ENCODE data around the gene FER. TPM values are rescaled to one million over a fixed set of nuclear protein-coding genes. Genes with fewer than 3 reads are reported as not detected.
"Not testable (repeated sequence)": the region's sequence is repeated elsewhere in the genome, so short reads cannot be mapped to it uniquely, and the experiment has no call there.

Gene FER
- total RNA-seq, 1 donor from 2014 or later, result 99.2 TPM

DNA sequence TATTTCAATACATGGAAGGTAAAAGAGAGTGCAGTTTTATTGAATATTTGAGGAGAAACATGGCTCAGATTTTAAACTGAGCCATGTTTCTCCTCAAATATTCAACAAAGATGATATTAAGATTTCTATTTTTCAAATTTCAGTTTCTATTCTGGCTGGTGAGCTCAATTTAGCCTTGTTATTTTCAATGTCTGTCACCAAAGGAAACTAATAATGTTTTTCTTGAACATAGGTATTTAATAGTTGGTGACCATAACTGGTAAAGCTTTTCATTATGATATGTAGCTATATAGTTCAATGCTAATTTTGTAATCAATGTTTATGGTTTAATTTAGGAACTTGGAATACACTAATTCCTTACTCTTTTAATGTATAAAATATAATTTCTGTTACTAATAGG is 177.4 kb downstream of the FER start:
- DNase-seq (ENCODE audit: low spot score) (no peak), ATAC-seq (no peak)
- intact Hi-C loops (cut with DNase I), result no loop called here

GRCh38 chr5:108930107-108930506 is 182.4 kb downstream of the FER start:
- intact Hi-C loops (cut with DNase I), result no loop called here
- DNase-seq (ENCODE audit: low spot score), result no peak
- ATAC-seq, result no peak

GRCh38 chr5:108935611-108936010 is 187.9 kb downstream of the FER start:
- intact Hi-C loops (cut with DNase I), result no loop called here
- no peak for ATAC-seq

GRCh38 chr5:108937221-108937620 is 189.5 kb downstream of the FER start:
- intact Hi-C loops (cut with DNase I), result no loop called here
- no peak for ATAC-seq
- DNase-seq (ENCODE audit: low spot score), result no peak

More at GRCh38 chr5:108935611-108936010, 187.9 kb downstream of the FER start:
- no peak for DNase-seq (ENCODE audit: low spot score)

GRCh38 chr5:108940506-108940905 is 192.8 kb downstream of the FER start:
- no peak for DNase-seq (ENCODE audit: low spot score)
- no peak for ATAC-seq
- intact Hi-C loops (cut with DNase I), result no loop called here

- intact Hi-C loops (cut with DNase I), result no loop called here
- DNase-seq (ENCODE audit: low spot score) (no peak), ATAC-seq (no peak)
Measured at GRCh38 chr5:108941746-108942145, 194.0 kb downstream of the FER start.

DNA sequence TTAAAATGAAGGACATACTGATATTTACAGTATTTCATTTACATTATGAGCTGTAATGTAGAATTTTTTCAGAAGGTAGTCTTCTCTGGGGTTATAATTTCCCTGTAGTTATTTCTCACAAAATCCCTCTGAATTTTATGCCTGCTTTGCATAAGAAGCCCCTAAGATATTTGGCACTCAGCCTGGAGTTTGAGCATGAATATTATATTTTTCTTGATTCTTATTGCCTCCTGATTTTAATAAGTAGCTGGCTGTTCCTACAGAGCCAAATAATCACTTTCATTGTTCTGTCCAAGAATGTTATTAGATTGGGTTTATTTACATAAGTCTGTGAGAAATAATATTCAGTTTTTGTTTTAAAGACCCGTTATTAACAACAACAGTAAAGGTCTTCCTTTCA is 195.0 kb downstream of the FER start:
- intact Hi-C loops (cut with DNase I), result no loop called here
- ATAC-seq, result no peak
- no peak for DNase-seq (ENCODE audit: low spot score)

- DNase-seq (ENCODE audit: low spot score) (no peak), ATAC-seq (no peak)
- intact Hi-C loops (cut with DNase I), result no loop called here
Measured at GRCh38 chr5:108945094-108945493, 197.4 kb downstream of the FER start.

GRCh38 chr5:108946008-108946407 is 198.3 kb downstream of the FER start:
- intact Hi-C loops (cut with DNase I), result no loop called here
- ATAC-seq (no peak), DNase-seq (ENCODE audit: low spot score) (no peak)

- DNase-seq (ENCODE audit: low spot score), result no peak
- ATAC-seq, result no peak
- intact Hi-C loops (cut with DNase I), result no loop called here
Measured at GRCh38 chr5:108947164-108947563, 199.5 kb downstream of the FER start.

DNA sequence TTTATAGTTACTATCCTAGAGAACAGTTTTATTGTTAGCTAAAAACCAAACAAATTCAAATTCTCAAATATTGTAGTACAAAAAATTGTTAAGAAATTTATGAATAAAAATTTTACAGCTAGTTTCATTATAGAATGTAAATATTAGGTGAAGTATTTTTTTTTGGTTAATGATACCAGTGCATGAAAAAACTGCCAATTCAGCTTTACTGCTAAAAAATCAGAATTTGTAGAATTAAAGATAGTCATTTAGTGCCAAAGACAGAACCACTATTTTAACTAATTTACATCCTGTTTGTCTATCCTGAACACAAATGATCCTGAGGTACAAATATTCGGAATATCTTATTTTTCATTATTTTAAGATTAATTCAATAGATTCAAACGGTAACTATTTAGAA is 202.6 kb downstream of the FER start:
- ATAC-seq, result no peak
- DNase-seq (ENCODE audit: low spot score), result no peak
- intact Hi-C loops (cut with DNase I), result no loop called here

GRCh38 chr5:108953940-108954339 is 206.2 kb downstream of the FER start:
- intact Hi-C loops (cut with DNase I), result no loop called here
- DNase-seq (ENCODE audit: low spot score) (no peak), ATAC-seq (no peak)

- DNase-seq (ENCODE audit: low spot score) (no peak), ATAC-seq (no peak)
- intact Hi-C loops (cut with DNase I), result no loop called here
Measured at GRCh38 chr5:108957333-108957732, 209.6 kb downstream of the FER start.

DNA sequence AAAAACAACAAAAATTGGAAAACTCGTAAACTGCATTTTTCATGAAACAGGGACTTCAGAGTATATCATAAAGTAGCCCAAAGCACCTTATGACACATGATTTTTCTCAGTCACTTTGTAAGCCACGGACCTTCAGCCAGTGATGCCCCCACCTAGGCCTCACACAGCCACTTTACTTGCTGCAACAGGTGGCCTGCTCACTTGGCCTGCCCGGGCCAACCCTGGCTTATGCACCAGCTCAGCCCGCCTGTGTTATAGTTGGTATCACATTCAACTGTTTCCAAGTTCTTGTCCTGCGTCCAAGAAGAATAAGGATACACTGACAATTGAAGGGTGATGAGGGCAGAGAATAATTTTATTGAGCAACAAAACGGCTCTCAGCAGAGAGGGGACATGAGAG is 219.2 kb downstream of the FER start:
- ATAC-seq (no peak), DNase-seq (ENCODE audit: low spot score) (no peak)
- intact Hi-C loops (cut with DNase I), result no loop called here

- ATAC-seq (no peak), DNase-seq (ENCODE audit: low spot score) (no peak)
- intact Hi-C loops (cut with DNase I), result no loop called here
Measured at GRCh38 chr5:108974594-108974993, 226.9 kb downstream of the FER start.

- ATAC-seq, result no peak
- no peak for DNase-seq (ENCODE audit: low spot score)
- intact Hi-C loops (cut with DNase I), result no loop called here
Measured at GRCh38 chr5:108975697-108976096, 228.0 kb downstream of the FER start.

DNA sequence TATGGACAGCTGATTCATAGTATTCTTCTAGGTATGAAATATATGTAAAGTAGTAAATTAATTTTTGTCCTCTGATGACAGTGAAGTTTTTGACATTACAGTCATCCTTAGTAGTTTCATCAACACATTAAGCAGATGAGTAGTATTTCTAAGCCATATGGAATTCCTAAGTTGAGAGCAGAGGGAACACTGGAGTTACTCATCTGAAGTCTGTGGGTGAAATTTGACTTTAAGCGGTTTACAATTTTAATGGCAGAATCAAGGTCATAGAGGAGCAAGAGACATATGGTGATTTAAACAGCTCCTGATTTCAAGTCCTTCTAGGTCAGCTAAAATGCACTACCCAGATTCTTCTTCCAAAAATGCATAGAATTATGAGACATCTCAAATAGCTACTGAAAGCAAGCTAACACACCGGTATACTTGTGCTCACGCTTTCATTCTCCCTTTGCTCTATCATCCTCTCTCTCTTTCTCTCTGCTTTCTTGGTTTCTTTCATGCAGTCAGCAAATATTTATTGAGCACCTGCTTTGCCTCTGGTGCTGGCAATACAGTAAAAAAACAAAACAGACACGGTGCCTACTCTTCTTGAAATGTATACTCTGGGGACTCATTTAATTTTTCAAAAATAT is 235.9 kb downstream of the FER start:
- ATAC-seq (no peak), DNase-seq (ENCODE audit: low spot score) (no peak)
- intact Hi-C loops (cut with DNase I), result no loop called here

- ATAC-seq (no peak), DNase-seq (ENCODE audit: low spot score) (no peak)
- intact Hi-C loops (cut with DNase I), result no loop called here
Measured at GRCh38 chr5:108989761-108990392, 242.2 kb downstream of the FER start.

DNA sequence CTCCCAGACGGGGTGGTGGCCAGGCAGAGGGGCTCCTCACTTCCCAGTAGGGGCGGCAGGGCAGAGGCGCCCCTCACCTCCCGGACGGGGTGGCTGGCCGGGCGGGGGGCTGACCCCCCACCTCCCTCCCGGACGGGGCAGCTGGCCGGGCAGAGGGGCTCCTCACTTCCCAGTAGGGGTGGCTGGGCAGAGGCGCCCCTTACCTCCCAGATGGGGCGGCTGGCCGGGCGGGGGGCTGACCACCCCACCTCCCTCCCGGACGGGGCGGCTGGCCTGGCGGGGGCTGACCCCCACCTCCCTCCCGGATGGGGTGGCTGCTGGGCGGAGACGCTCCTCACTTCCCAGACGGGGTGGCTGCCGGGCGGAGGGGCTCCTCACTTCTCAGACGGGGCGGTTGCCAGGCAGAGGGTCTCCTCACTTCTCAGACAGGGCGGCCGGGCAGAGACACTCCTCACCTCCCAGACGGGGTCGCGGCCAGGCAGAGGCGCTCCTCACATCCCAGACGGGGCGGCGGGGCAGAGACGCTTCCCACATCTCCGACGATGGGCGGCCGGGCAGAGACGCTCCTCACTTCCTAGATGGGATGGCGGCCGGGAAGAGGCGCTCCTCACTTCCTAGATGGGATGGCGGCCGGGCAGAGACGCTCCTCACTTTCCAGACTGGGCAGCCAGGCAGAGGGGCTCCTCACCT is 244.8 kb downstream of the FER start:
- ATAC-seq; intact Hi-C loops (cut with DNase I); DNase-seq (ENCODE audit: low spot score): not testable (repeated sequence)

- ATAC-seq; DNase-seq (ENCODE audit: low spot score); intact Hi-C loops (cut with DNase I): not testable (repeated sequence)
Measured at GRCh38 chr5:108993440-108993839, 245.7 kb downstream of the FER start.
